ENCODE results near the gene CEBPA.

DNA sequence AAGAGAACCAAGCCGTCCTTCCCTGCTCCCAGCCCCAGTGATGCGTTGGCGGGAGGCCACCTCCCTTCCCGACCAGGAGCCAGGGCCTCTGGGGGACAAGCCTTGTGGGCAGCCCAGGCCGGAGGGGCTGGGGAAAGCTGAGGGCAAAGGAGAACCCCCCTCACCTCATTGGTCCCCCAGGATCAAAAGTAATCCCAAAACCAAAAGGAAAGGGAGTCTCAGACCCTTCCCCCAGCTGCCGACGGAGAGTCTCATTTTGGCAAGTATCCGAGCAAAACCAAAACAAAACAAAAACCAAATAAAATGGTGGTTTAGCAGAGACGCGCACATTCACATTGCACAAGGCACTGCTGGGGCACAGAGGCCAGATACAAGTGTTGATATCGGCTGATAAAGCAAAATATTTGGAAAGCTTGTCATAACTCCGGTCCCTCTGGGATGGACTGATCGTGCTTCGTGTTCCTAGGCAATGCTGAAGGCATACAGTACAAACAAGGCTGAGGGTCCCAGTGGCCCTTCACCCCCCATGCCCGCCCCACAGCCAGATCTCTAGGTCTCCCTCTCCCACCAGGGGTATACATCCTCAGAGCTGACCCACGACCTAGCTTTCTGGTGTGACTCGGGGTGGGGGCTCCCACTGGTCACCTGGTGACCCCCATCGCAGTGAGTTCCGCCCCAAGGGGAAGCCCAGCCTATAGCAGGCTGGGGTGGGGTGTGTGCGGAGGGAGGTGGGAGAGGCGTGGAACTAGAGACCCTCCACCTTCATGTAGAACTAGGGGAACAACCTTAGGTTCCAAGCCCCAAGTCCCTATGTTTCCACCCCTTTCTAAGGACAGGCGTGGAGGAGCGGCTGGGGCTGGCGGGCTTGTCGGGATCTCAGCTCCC, 2.1 kb downstream of the CEBPA start:
- TF ChIP-seq EZH2 (IDR thresholded peaks at IDR 0.05; ENCODE audit: low read depth, unreplicated experiment) (peak; percentile 31), ZNF331 (CRISPR knock-in tag; IDR thresholded peaks at IDR 0.05; ENCODE audit: low read depth) (no peak), POLR2AphosphoS5 (IDR thresholded peaks at IDR 0.05; ENCODE audit: low read depth) (no peak), JUNB (IDR thresholded peaks at IDR 0.05; ENCODE audit: unreplicated experiment) (no peak), EZH2phosphoT487 (IDR thresholded peaks at IDR 0.05; ENCODE audit: unreplicated experiment) (no peak), CREB1 (CRISPR knock-in tag; IDR thresholded peaks at IDR 0.05; ENCODE audit: low read depth) (no peak), NANOG (IDR thresholded peaks at IDR 0.05; ENCODE audit: borderline replicate concordance) (no peak), ZNF114 (CRISPR knock-in tag; IDR thresholded peaks at IDR 0.05) (no peak), STAT1 (IDR thresholded peaks at IDR 0.05; ENCODE audit: unreplicated experiment) (no peak)
- TF ChIP-seq, protein P1, sequence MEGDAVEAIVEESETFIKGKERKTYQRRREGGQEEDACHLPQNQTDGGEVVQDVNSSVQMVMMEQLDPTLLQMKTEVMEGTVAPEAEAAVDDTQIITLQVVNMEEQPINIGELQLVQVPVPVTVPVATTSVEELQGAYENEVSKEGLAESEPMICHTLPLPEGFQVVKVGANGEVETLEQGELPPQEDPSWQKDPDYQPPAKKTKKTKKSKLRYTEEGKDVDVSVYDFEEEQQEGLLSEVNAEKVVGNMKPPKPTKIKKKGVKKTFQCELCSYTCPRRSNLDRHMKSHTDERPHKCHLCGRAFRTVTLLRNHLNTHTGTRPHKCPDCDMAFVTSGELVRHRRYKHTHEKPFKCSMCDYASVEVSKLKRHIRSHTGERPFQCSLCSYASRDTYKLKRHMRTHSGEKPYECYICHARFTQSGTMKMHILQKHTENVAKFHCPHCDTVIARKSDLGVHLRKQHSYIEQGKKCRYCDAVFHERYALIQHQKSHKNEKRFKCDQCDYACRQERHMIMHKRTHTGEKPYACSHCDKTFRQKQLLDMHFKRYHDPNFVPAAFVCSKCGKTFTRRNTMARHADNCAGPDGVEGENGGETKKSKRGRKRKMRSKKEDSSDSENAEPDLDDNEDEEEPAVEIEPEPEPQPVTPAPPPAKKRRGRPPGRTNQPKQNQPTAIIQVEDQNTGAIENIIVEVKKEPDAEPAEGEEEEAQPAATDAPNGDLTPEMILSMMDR (conservative IDR thresholded peaks at IDR 0.05; ENCODE audit: low read depth in 2 of 2), result no peak
- TF ChIP-seq, protein P2, sequence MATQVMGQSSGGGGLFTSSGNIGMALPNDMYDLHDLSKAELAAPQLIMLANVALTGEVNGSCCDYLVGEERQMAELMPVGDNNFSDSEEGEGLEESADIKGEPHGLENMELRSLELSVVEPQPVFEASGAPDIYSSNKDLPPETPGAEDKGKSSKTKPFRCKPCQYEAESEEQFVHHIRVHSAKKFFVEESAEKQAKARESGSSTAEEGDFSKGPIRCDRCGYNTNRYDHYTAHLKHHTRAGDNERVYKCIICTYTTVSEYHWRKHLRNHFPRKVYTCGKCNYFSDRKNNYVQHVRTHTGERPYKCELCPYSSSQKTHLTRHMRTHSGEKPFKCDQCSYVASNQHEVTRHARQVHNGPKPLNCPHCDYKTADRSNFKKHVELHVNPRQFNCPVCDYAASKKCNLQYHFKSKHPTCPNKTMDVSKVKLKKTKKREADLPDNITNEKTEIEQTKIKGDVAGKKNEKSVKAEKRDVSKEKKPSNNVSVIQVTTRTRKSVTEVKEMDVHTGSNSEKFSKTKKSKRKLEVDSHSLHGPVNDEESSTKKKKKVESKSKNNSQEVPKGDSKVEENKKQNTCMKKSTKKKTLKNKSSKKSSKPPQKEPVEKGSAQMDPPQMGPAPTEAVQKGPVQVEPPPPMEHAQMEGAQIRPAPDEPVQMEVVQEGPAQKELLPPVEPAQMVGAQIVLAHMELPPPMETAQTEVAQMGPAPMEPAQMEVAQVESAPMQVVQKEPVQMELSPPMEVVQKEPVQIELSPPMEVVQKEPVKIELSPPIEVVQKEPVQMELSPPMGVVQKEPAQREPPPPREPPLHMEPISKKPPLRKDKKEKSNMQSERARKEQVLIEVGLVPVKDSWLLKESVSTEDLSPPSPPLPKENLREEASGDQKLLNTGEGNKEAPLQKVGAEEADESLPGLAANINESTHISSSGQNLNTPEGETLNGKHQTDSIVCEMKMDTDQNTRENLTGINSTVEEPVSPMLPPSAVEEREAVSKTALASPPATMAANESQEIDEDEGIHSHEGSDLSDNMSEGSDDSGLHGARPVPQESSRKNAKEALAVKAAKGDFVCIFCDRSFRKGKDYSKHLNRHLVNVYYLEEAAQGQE (IDR thresholded peaks at IDR 0.05; ENCODE audit: unreplicated experiment), result no peak
- TF ChIP-seq, protein P3, sequence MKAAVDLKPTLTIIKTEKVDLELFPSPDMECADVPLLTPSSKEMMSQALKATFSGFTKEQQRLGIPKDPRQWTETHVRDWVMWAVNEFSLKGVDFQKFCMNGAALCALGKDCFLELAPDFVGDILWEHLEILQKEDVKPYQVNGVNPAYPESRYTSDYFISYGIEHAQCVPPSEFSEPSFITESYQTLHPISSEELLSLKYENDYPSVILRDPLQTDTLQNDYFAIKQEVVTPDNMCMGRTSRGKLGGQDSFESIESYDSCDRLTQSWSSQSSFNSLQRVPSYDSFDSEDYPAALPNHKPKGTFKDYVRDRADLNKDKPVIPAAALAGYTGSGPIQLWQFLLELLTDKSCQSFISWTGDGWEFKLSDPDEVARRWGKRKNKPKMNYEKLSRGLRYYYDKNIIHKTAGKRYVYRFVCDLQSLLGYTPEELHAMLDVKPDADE (IDR thresholded peaks at IDR 0.05), result no peak
- TF ChIP-seq, protein P4, sequence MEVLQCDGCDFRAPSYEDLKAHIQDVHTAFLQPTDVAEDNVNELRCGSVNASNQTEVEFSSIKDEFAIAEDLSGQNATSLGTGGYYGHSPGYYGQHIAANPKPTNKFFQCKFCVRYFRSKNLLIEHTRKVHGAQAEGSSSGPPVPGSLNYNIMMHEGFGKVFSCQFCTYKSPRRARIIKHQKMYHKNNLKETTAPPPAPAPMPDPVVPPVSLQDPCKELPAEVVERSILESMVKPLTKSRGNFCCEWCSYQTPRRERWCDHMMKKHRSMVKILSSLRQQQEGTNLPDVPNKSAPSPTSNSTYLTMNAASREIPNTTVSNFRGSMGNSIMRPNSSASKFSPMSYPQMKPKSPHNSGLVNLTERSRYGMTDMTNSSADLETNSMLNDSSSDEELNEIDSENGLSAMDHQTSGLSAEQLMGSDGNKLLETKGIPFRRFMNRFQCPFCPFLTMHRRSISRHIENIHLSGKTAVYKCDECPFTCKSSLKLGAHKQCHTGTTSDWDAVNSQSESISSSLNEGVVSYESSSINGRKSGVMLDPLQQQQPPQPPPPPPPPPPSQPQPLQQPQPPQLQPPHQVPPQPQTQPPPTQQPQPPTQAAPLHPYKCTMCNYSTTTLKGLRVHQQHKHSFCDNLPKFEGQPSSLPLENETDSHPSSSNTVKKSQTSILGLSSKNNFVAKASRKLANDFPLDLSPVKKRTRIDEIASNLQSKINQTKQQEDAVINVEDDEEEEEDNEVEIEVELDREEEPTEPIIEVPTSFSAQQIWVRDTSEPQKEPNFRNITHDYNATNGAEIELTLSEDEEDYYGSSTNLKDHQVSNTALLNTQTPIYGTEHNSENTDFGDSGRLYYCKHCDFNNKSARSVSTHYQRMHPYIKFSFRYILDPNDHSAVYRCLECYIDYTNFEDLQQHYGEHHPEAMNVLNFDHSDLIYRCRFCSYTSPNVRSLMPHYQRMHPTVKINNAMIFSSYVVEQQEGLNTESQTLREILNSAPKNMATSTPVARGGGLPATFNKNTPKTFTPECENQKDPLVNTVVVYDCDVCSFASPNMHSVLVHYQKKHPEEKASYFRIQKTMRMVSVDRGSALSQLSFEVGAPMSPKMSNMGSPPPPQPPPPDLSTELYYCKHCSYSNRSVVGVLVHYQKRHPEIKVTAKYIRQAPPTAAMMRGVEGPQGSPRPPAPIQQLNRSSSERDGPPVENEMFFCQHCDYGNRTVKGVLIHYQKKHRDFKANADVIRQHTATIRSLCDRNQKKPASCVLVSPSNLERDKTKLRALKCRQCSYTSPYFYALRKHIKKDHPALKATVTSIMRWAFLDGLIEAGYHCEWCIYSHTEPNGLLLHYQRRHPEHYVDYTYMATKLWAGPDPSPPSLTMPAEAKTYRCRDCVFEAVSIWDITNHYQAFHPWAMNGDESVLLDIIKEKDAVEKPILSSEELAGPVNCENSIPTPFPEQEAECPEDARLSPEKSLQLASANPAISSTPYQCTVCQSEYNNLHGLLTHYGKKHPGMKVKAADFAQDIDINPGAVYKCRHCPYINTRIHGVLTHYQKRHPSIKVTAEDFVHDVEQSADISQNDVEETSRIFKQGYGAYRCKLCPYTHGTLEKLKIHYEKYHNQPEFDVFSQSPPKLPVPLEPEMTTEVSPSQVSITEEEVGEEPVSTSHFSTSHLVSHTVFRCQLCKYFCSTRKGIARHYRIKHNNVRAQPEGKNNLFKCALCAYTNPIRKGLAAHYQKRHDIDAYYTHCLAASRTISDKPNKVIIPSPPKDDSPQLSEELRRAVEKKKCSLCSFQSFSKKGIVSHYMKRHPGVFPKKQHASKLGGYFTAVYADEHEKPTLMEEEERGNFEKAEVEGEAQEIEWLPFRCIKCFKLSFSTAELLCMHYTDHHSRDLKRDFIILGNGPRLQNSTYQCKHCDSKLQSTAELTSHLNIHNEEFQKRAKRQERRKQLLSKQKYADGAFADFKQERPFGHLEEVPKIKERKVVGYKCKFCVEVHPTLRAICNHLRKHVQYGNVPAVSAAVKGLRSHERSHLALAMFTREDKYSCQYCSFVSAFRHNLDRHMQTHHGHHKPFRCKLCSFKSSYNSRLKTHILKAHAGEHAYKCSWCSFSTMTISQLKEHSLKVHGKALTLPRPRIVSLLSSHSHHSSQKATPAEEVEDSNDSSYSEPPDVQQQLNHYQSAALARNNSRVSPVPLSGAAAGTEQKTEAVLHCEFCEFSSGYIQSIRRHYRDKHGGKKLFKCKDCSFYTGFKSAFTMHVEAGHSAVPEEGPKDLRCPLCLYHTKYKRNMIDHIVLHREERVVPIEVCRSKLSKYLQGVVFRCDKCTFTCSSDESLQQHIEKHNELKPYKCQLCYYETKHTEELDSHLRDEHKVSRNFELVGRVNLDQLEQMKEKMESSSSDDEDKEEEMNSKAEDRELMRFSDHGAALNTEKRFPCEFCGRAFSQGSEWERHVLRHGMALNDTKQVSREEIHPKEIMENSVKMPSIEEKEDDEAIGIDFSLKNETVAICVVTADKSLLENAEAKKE (CRISPR knock-in tag; IDR thresholded peaks at IDR 0.05), result no peak

Data from GM23338 (cell line).